ENCODE measurements around the gene FOXRED1.

FOXRED1 gene

DNA sequence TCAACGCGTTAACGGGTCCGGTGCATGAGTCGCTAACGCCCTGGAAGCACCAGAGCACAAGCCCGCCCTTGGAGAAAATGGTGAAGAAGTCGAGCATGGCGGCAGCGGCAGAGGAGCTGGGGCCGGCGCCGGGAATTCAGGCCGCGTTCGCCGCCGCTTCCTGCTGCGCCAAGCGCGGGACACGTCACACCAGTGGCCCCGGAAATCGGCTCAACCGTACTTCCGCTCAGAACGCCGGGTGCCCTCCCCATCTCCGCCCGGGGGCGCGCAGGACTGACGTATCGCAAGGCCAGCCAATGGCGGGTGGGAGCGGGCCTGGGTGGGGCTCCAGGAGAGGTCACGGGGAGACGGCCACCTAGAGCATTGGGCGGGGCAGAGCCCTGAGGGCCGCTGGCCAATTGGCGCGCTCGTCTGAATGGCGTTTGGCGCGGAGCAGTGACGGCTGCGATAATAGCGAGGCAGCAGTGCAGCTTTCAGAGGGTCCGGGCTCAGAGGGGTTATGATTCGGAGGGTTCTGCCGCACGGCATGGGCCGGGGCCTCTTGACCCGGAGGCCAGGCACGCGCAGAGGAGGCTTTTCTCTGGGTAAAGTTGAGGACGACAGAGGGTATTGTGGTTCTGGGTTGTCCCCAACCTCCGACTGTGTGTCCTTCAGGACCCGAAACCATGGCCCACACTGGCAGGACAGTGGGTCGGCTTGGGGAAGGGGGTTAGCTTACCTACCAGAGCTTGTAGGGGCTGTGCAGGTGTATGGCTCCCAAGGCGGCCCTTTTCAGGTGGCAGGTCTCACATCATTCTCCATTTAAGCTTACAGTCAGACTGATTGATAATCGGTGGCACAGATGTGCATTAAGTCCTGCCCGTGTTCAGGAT, at the start of gene FOXRED1, which contains the start of gene SRPRA:
Gene FOXRED1, plus strand, starts transcription at position 447 of the 872 bp plus-strand sequence. Its CDS starts 53 bp downstream, at position 500.
Gene SRPRA, minus strand, starts transcription at position 188 of the 872 bp plus-strand sequence. Its CDS starts 91 bp downstream, at position 97.
- peak; percentile 100 for DNase-seq (ENCODE audit: low spot score)
- in situ Hi-C loops (cut with MboI; ENCODE audit: low sequenced_read_pairs, unreplicated experiment): no loop called here
- TF ChIP-seq CTCF (IDR thresholded peaks at IDR 0.05; ENCODE audit: borderline replicate concordance, control extremely low read depth, extremely low read depth, insufficient read depth, missing control alignments): no peak

- in situ Hi-C loops (cut with MboI; ENCODE audit: low sequenced_read_pairs, unreplicated experiment): no loop called here
- no peak for DNase-seq (ENCODE audit: low spot score)
- no peak for TF ChIP-seq CTCF (IDR thresholded peaks at IDR 0.05; ENCODE audit: borderline replicate concordance, control extremely low read depth, extremely low read depth, insufficient read depth, missing control alignments)
These were observed 49.4 kb upstream of the FOXRED1 start for GRCh38 chr11:126219547-126219946.

GRCh38 chr11:126224647-126225294, 44.2 kb upstream of the FOXRED1 start:
- TF ChIP-seq CTCF (IDR thresholded peaks at IDR 0.05; ENCODE audit: borderline replicate concordance, control extremely low read depth, extremely low read depth, insufficient read depth, missing control alignments): no peak
- DNase-seq (ENCODE audit: low spot score): no peak
- in situ Hi-C loops (cut with MboI; ENCODE audit: low sequenced_read_pairs, unreplicated experiment): no loop called here

DNA sequence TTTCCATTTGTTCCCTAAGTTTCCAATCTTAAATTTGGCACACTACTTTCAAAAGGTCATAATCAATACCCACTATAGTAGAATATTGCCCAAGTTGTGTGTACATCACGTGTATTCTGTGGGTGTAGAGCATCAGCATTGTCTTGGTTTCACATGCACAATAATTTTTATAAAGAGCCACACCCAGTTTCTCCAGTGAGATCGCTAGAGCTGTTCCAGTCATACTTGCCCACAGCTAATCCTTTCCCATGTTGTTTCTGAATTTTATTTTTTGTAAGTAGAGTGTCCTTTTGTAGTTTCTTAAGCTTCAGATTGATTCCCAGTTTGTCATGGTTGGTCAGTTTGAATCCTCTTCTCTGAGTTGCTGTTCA, 43.7 kb upstream of the FOXRED1 start:
- DNase-seq (ENCODE audit: low spot score): no peak
- TF ChIP-seq CTCF (IDR thresholded peaks at IDR 0.05; ENCODE audit: borderline replicate concordance, control extremely low read depth, extremely low read depth, insufficient read depth, missing control alignments): no peak
- in situ Hi-C loops (cut with MboI; ENCODE audit: low sequenced_read_pairs, unreplicated experiment): no loop called here

DNA sequence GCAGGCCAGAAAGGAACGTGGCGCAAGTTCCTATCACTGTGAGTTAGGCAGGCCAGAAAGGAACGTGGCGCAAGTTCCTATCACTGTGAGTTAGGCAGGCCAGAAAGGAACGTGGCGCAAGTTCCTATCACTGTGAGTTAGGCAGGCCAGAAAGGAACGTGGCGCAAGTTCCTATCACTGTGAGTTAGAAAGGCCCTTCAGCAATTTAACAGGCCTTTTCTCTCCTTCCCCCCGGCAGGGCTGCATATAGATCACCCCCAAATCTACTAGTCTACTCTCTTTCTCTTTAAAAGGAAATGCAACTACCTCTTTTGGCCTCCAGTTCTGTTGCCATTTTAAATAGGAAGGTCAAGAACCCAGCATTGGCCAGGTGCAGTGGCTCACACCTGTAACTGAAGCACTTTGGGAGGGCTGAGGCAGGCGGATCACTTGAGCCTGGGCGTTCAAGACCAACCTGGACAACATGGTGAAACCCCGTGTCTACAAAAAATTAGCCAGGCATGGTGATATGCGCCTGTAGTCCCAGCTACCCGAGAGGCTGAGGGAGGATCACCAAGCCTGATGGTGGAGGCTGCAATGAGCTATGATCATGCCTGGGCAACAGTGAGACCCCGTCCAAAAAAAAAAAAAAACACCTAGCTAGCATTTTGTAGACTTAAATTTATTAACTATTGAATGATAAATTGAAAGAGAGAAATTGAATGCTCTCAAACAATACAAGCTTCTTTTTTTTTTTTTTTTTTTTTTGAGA, 42.4 kb upstream of the FOXRED1 start:
- no peak for DNase-seq (ENCODE audit: low spot score)
- TF ChIP-seq CTCF (IDR thresholded peaks at IDR 0.05; ENCODE audit: borderline replicate concordance, control extremely low read depth, extremely low read depth, insufficient read depth, missing control alignments): no peak
- in situ Hi-C loops (cut with MboI; ENCODE audit: low sequenced_read_pairs, unreplicated experiment): no loop called here

GRCh38 chr11:126229858-126230540, 39.0 kb upstream of the FOXRED1 start:
- in situ Hi-C loops (cut with MboI; ENCODE audit: low sequenced_read_pairs, unreplicated experiment): no loop called here
- DNase-seq (ENCODE audit: low spot score): no peak
- TF ChIP-seq CTCF (IDR thresholded peaks at IDR 0.05; ENCODE audit: borderline replicate concordance, control extremely low read depth, extremely low read depth, insufficient read depth, missing control alignments): no peak
